HepG2 (cell line): ENCODE data around the gene RPS28. TPM values are rescaled to one million over a fixed set of nuclear protein-coding genes. Genes with fewer than 3 reads are reported as not detected.

Experiments
- ATAC-seq: fragments of 200-7000 bp; cut with Tn5 transposase; 3 replicates; pipeline ENCODE4 v1.9.1; 2020; ENCODE audit warnings: mild to moderate bottlenecking, moderate library complexity
- BruUV-seq: library from RNA; stranded (reverse); fragments of 400-500 nt; replicated peaks from 2 replicates; lab custom pipeline; 2021; lab: Mats Ljungman, UMichigan
- CTCF ChIA-PET: fragments of 300-600 bp; formaldehyde crosslinking; extraction: SDS; loops from one replicate; lab custom pipeline; 2021; ENCODE audit warnings: low total read pairs, inconsistent platforms, low intra/inter-chr PET ratio; lab: Yijun Ruan, JAX
- POLR2A ChIA-PET: fragments of 350-600 bp; sonication (Branson Sonifier 250); formaldehyde crosslinking; loops from one replicate; lab custom pipeline; 2020; ENCODE audit warnings: antibody characterized with exemption, inconsistent platforms; lab: Yijun Ruan, JAX
- DNase-seq: peaks from one replicate; pipeline ENCODE4 v3.0.0-alpha.2; 2015; ENCODE audit warnings: low spot score
- FAIRE-seq: peaks from 3 replicates; lab custom pipeline; 2011; peaks lifted over from hg19 to GRCh38; lab: Jason Lieb, UNC
- H2AFZ ChIP-seq: one replicate; pipeline ENCODE4 v1.6.1; 2011; ENCODE audit warnings: low read length, inconsistent platforms
- H3K27ac ChIP-seq: fragments of 300-600 bp; 3 replicates; pipeline ENCODE4 v1.8.0; 2011; ENCODE audit warnings: mixed run types, mild to moderate bottlenecking, mixed read lengths, low read length, inconsistent platforms; ENCODE audit not compliant: insufficient read depth; ENCODE audit errors: extremely low read length
- H3K27me3 ChIP-seq, 2 experiments: fragments of 200-600 bp in 1 of 2; 2 replicates in 1 of 2; 3 replicates in 1 of 2; pipeline versions ENCODE4 v1.6.0 to v1.8.0; 2011; ENCODE audit warnings: low read length in 2 of 2, mild to moderate bottlenecking in 2 of 2, moderate library complexity in 2 of 2, inconsistent platforms in 1 of 2; ENCODE audit not compliant: insufficient read depth in 2 of 2, control insufficient read depth in 1 of 2
- H3K36me3 ChIP-seq, 2 experiments: fragments of 200-600 bp in 1 of 2; replicated peaks in 1 of 2; 2 replicates in 1 of 2; 3 replicates in 1 of 2; pipeline versions ENCODE4 v1.5.1 to v1.8.0; 2011; ENCODE audit warnings: low read length in 2 of 2, inconsistent platforms in 1 of 2; ENCODE audit not compliant: insufficient read depth in 2 of 2, control insufficient read depth in 1 of 2
- H3K4me1 ChIP-seq: 2 replicates; pipeline ENCODE4 v1.5.1; 2012; ENCODE audit warnings: low read length, inconsistent platforms; ENCODE audit not compliant: insufficient read depth
- H3K4me2 ChIP-seq: 2 replicates; pipeline ENCODE4 v1.6.0; 2011; ENCODE audit warnings: low read depth, low read length, inconsistent platforms
- H3K4me3 ChIP-seq, 3 experiments: fragments of 200-600 bp in 1 of 3; sonication (generic), shearing (Covaris generic) in 1 of 3; replicated peaks in 1 of 3; 2 replicates each; pipeline ENCODE4 v1.5.1; 2011 to 2016; ENCODE audit warnings: low read length in 3 of 3, inconsistent platforms in 2 of 3, low read depth in 2 of 3, mild to moderate bottlenecking in 2 of 3, control low read depth in 1 of 3, mixed read lengths in 1 of 3; ENCODE audit not compliant: insufficient read depth in 1 of 3
- H3K79me2 ChIP-seq: one replicate; pipeline ENCODE4 v1.6.1; 2011; ENCODE audit warnings: low read length, inconsistent platforms; ENCODE audit not compliant: insufficient read depth
- H3K9ac ChIP-seq: 2 replicates; pipeline ENCODE4 v1.6.0; 2011; ENCODE audit warnings: mild to moderate bottlenecking, low read depth, low read length, inconsistent platforms; ENCODE audit not compliant: insufficient read depth
- H3K9me3 ChIP-seq: 2 replicates; pipeline ENCODE4 v1.5.1; 2012; ENCODE audit warnings: mild to moderate bottlenecking, low read length
- H4K20me1 ChIP-seq: 2 replicates; pipeline ENCODE4 v1.6.0; 2011; ENCODE audit warnings: inconsistent platforms, mild to moderate bottlenecking, low read length, moderate library complexity; ENCODE audit not compliant: insufficient read depth
- CHCHD3 ChIP-seq: sonication (generic); formaldehyde crosslinking; IDR thresholded peaks from 2 replicates; pipeline ENCODE4 v1.8.0; 2022; ENCODE audit warnings: mild to moderate bottlenecking, missing genetic modification reagents, moderate library complexity
- KDM5A ChIP-seq: fragments of 200-600 bp; sonication (generic); IDR thresholded peaks from 2 replicates; pipeline ENCODE4 v1.7.0; 2018; ENCODE audit warnings: antibody characterized with exemption, mild to moderate bottlenecking, low read length, borderline replicate concordance
- KLF11 ChIP-seq: IDR thresholded peaks from 2 replicates; pipeline ENCODE4 v1.6.1; 2016; ENCODE audit warnings: missing compliant biosample characterization
- MXD1 ChIP-seq: sonication (generic); formaldehyde crosslinking; IDR thresholded peaks from 2 replicates; pipeline ENCODE4 v1.4.0; 2020; ENCODE audit warnings: mild to moderate bottlenecking, missing genetic modification reagents
- SMYD3 ChIP-seq: sonication (generic); formaldehyde crosslinking; IDR thresholded peaks from 2 replicates; pipeline ENCODE4 v1.8.1; 2023; ENCODE audit warnings: mild to moderate bottlenecking, missing genetic modification reagents
- SNAI1 ChIP-seq: sonication (generic); formaldehyde crosslinking; IDR thresholded peaks from 2 replicates; pipeline ENCODE4 v1.5.0; 2020; ENCODE audit warnings: mild to moderate bottlenecking, missing genetic modification reagents, borderline replicate concordance
- TCF12 ChIP-seq, 2 experiments: fragments of 450-650 bp in 1 of 2; sonication (generic) in 1 of 2; formaldehyde crosslinking in 1 of 2; IDR thresholded peaks; 2 replicates each; pipeline versions ENCODE4 v1.6.1 to v1.8.0; 2017 to 2022; ENCODE audit warnings: antibody characterized with exemption in 1 of 2, mild to moderate bottlenecking in 1 of 2, missing genetic modification reagents in 1 of 2, moderate library complexity in 1 of 2
- ZFAT ChIP-seq: sonication (generic); formaldehyde crosslinking; conservative IDR thresholded peaks from 2 replicates; pipeline ENCODE4 v1.8.1; 2023; ENCODE audit warnings: missing genetic modification reagents, inconsistent platforms
- ZFP36L1 ChIP-seq: sonication (generic); formaldehyde crosslinking; IDR thresholded peaks from 2 replicates; pipeline ENCODE4 v1.8.0; 2022; ENCODE audit warnings: mild to moderate bottlenecking, missing genetic modification reagents, moderate library complexity
- ZMYM3 ChIP-seq: sonication (generic); formaldehyde crosslinking; IDR thresholded peaks from 2 replicates; pipeline ENCODE4 v1.5.1; 2020; ENCODE audit warnings: mild to moderate bottlenecking, missing genetic modification reagents
- ZNF235 ChIP-seq: sonication (generic); formaldehyde crosslinking; IDR thresholded peaks from 2 replicates; pipeline ENCODE4 v1.8.1; 2023; ENCODE audit warnings: mild to moderate bottlenecking, missing genetic modification reagents, borderline replicate concordance
- ZNF468 ChIP-seq: sonication (generic); formaldehyde crosslinking; IDR thresholded peaks from 2 replicates; pipeline ENCODE4 v1.8.0; 2022; ENCODE audit warnings: mild to moderate bottlenecking, moderate library complexity, missing genetic modification reagents
- ZNF747 ChIP-seq: sonication (generic); formaldehyde crosslinking; IDR thresholded peaks from 2 replicates; pipeline ENCODE4 v1.8.1; 2023; ENCODE audit warnings: missing genetic modification reagents, mild to moderate bottlenecking, borderline replicate concordance
- ZNF781 ChIP-seq: sonication (generic); formaldehyde crosslinking; IDR thresholded peaks from 2 replicates; pipeline ENCODE4 v1.5.1; 2020; ENCODE audit warnings: borderline replicate concordance, mild to moderate bottlenecking, missing genetic modification reagents; ENCODE audit errors: not compliant biosample characterization
- ZNF83 ChIP-seq: sonication (generic); formaldehyde crosslinking; IDR thresholded peaks from 2 replicates; pipeline ENCODE4 v1.4.0; 2020; ENCODE audit warnings: missing genetic modification reagents, mild to moderate bottlenecking, borderline replicate concordance
- WGBS: methylation state at CpG from one replicate; pipeline ENCODE4 v1.1.6; 2017; ENCODE audit warnings: low lambda C conversion rate; 5-methylcytosine and 5-hydroxymethylcytosine counted together
- in situ Hi-C: cut with HindIII; loops from 2 replicates; pipeline ENCODE4 v1.10.0; 2017; ENCODE audit warnings: low pct_unique_long_range_greater_than_20kb; ENCODE audit not compliant: extremely low pct_ligation_motif_present
- intact Hi-C: fragments of 100-400 bp; cut with micrococcal nuclease; formaldehyde crosslinking; loops from one replicate; pipeline ENCODE4 v1.10.0; 2022; ENCODE audit not compliant: unreplicated experiment
- polyA plus RNA-seq, 8 experiments: library from polyadenylated mRNA; depleted of rRNA in 3 of 8; stranded (reverse) in 7 of 8; unstranded in 1 of 8; fragments of >200 nt; fragmentation: Illumina TruSeq in 4 of 8; extraction: Trizol in 4 of 8; gene quantifications; 2 replicates each; pipeline versions ENCODE4 v1.2.1 to v1.2.3, GENCODE V29; 2011 to 2016; ENCODE audit warnings: low read depth in 4 of 8, missing spikeins in 1 of 8, mixed read lengths in 1 of 8; ENCODE audit not compliant: insufficient read depth in 1 of 8
- total RNA-seq, 5 experiments: library from RNA; depleted of rRNA; stranded (reverse); fragments of >200 nt; fragmentation: Illumina TruSeq; extraction: Trizol; gene quantifications; 2 replicates each; pipeline ENCODE4 v1.2.3, GENCODE V29; 2016; ENCODE audit warnings: low read depth in 1 of 5
- TF ChIP-seq, protein P1 (sequence below): IDR thresholded peaks from 2 replicates; pipeline ENCODE4 v1.6.1; 2012; ENCODE audit warnings: inconsistent platforms
- TF ChIP-seq, protein P2 (sequence below): IDR thresholded peaks from 2 replicates; pipeline ENCODE4 v1.6.1; 2016; ENCODE audit warnings: control low read depth
- TF ChIP-seq, protein P3 (sequence below): sonication (generic); formaldehyde crosslinking; IDR thresholded peaks from 2 replicates; pipeline ENCODE4 v1.4.0; 2020; ENCODE audit warnings: missing genetic modification reagents

The RPS28 gene
- total and polyA plus RNA-seq, 2 of the 13 experiments (the other 11 are each of a cell fraction or from before 2014, with no cell fraction given): 281 to 545 TPM

DNA sequence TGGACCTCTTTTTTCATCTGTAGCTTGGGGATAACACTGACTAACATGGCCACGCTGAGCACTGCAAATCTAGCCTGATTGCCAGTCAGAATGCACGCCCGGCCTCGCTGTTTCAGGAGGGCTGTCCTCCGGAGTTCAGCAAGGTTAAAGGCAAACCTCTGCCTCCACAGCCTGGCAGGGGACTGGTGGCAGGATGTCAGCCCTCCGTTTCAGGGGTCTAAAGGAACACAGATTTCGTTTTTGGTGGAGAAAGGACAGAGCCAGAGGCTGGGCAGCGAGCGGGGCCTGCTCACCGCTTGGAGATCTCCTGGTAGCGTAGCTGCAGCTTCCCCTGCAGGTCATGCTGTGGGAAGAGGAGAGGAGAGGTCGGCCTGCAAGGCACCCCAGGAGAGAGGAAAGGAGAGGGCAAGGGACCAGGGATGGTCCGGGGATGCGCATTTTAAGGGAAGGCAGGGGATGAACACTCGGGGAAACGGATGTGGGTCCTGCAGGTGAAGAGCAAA lies 681 bp upstream of the RPS28 start:
- H3K27me3 ChIP-seq: no peaks in the 10 kb centered on the region; a peak in 1 of 5 replicates
- peak overlapping the region; percentile 69 to 97 (median 82) for H3K4me3 ChIP-seq
- FAIRE-seq: no peak
- peak overlapping the region; percentile 99 for H3K9ac ChIP-seq
- intact Hi-C loops (no loop called here), in situ Hi-C loops (no loop called here)
- no peaks in the 10 kb centered on the region for H3K9me3 ChIP-seq
- ChIA-PET POLR2A (interaction anchor here (0.6 to 6.5 kb wide), 19 partner anchors 8 to 193 kb away, joined by 3 to 39 read pairs (median 5); partner anchors contain the start of genes CD320, RAB11B and ZNF414), CTCF (no interaction called here)
- H2AFZ ChIP-seq: no peak overlapping the region
- BruUV-seq: no TSS peak
- H4K20me1 ChIP-seq: peaks cover 19% of the 10 kb centered on the region
- peak overlapping the region; percentile 88 for H3K27ac ChIP-seq
- peaks cover 34% of the 10 kb centered on the region for H3K79me2 ChIP-seq
- under 1% methylated on average over 11 of the region's 16 CpGs for WGBS
- H3K4me2 ChIP-seq: peak overlapping the region; percentile 73
- peak; percentile 53 for ATAC-seq
- peaks cover 3 to 17% of the 10 kb centered on the region in 2 experiments; a peak in 4 of 5 replicates for H3K36me3 ChIP-seq
- H3K4me1 ChIP-seq: peaks cover 36% of the 10 kb centered on the region
- DNase-seq: peak; percentile 25
- TF ChIP-seq ZNF235 (0 out of 2 replicates have a peak, but pooled peaks have one; percentile 18), SMYD3 (no peak), SNAI1 (CRISPR knock-in tag) (0 out of 2 replicates have a peak, but pooled peaks have one; percentile 61), ZNF781 (CRISPR knock-in tag) (peak; percentile 22), ZNF747 (CRISPR knock-in tag) (no peak), KLF11 (no peak), KDM5A (peak; percentile 93; the same call in 1 of the 2 replicates), ZMYM3 (CRISPR knock-in tag) (0 out of 2 replicates have a peak, but pooled peaks have one; percentile 8), TCF12 (IDR thresholded peaks at IDR 0.05) (no peak), TCF12 (CRISPR knock-in tag; IDR thresholded peaks at IDR 0.05) (peak; percentile 28; the same call in 1 of the 2 replicates), ZFP36L1 (CRISPR knock-in tag) (0 out of 2 replicates have a peak, but pooled peaks have one; percentile 5), ZNF468 (CRISPR knock-in tag) (0 out of 2 replicates have a peak, but pooled peaks have one; percentile 31), ZFAT (CRISPR knock-in tag) (peak; percentile 29; the same call in 1 of the 2 replicates), CHCHD3 (CRISPR knock-in tag) (peak; percentile 11; the same call in 1 of the 2 replicates), MXD1 (CRISPR knock-in tag) (peak; percentile 17; the same call in 1 of the 2 replicates), ZNF83 (CRISPR knock-in tag) (no peak)
- TF ChIP-seq, protein P1, sequence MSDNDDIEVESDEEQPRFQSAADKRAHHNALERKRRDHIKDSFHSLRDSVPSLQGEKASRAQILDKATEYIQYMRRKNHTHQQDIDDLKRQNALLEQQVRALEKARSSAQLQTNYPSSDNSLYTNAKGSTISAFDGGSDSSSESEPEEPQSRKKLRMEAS: no peak
- TF ChIP-seq, protein P2, sequence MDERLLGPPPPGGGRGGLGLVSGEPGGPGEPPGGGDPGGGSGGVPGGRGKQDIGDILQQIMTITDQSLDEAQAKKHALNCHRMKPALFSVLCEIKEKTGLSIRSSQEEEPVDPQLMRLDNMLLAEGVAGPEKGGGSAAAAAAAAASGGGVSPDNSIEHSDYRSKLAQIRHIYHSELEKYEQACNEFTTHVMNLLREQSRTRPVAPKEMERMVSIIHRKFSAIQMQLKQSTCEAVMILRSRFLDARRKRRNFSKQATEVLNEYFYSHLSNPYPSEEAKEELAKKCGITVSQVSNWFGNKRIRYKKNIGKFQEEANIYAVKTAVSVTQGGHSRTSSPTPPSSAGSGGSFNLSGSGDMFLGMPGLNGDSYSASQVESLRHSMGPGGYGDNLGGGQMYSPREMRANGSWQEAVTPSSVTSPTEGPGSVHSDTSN (CRISPR knock-in tag): 0 out of 2 replicates have a peak, but pooled peaks have one; percentile 20
- TF ChIP-seq, protein P3, sequence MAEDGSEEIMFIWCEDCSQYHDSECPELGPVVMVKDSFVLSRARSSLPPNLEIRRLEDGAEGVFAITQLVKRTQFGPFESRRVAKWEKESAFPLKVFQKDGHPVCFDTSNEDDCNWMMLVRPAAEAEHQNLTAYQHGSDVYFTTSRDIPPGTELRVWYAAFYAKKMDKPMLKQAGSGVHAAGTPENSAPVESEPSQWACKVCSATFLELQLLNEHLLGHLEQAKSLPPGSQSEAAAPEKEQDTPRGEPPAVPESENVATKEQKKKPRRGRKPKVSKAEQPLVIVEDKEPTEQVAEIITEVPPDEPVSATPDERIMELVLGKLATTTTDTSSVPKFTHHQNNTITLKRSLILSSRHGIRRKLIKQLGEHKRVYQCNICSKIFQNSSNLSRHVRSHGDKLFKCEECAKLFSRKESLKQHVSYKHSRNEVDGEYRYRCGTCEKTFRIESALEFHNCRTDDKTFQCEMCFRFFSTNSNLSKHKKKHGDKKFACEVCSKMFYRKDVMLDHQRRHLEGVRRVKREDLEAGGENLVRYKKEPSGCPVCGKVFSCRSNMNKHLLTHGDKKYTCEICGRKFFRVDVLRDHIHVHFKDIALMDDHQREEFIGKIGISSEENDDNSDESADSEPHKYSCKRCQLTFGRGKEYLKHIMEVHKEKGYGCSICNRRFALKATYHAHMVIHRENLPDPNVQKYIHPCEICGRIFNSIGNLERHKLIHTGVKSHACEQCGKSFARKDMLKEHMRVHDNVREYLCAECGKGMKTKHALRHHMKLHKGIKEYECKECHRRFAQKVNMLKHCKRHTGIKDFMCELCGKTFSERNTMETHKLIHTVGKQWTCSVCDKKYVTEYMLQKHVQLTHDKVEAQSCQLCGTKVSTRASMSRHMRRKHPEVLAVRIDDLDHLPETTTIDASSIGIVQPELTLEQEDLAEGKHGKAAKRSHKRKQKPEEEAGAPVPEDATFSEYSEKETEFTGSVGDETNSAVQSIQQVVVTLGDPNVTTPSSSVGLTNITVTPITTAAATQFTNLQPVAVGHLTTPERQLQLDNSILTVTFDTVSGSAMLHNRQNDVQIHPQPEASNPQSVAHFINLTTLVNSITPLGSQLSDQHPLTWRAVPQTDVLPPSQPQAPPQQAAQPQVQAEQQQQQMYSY (CRISPR knock-in tag): no peak
